ENCODE measurements around the gene ENPP4. TPM values are rescaled to one million over a fixed set of nuclear protein-coding genes. Genes with fewer than 3 reads are reported as not detected.

Gene ENPP4
- total RNA-seq, 1 donor from 2014 or later, result 1.4 TPM

Other genes starting within 250 kb of the ENPP4 start
- gene CLIC5, start 114.1 kb upstream of the ENPP4 start, total RNA-seq, result under 0.01 TPM in 2 replicates
- under 0.01 TPM in 1 of 2 replicates, not detected in the other for gene ENPP5, start 41.0 kb downstream of the ENPP4 start, total RNA-seq